ENCODE data around the gene SERPINA6. TPM values are rescaled to one million over a fixed set of nuclear protein-coding genes. Genes with fewer than 3 reads are reported as not detected.

The SERPINA6 gene
- total and polyA plus RNA-seq, 12 donors, result not detected

DNA sequence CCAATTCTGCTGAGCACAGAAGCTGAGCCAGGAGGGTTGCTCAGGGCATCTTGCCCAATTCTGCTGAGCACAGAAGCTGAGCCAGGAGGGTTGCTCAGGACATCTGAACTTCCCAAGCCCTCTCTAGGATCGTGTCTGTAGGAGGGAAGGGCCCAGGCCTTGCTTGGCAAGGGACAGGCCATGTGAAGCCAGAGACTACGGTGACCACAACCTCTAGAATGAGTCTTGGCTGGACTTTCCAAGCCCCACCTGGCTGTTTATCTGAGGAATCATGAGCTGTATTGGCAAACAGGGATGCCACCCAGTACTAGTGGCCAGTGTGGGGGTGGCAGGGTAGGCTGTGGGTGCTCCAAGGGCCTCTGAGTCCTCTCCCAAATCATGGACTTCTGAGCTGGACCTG is 7.7 kb upstream of the SERPINA6 start:
- Histone ChIP-seq H3K4me1 (no peaks in the 10 kb centered on the region), H3K27ac (no peak overlapping the region), H3K27me3 (peaks cover 0 to 8% (median 6%) of the 10 kb centered on the region in 7 donors), H3K4me3 (no peak overlapping the region), H3K36me3 (no peaks in the 10 kb centered on the region), H3K9me3 (peaks cover 0 to 6% (median 0%) of the 10 kb centered on the region in 11 donors)
- intact Hi-C loops (cut with DNase I), result no loop called here
- DNase-seq, result no peak
- TF ChIP-seq, protein P1, sequence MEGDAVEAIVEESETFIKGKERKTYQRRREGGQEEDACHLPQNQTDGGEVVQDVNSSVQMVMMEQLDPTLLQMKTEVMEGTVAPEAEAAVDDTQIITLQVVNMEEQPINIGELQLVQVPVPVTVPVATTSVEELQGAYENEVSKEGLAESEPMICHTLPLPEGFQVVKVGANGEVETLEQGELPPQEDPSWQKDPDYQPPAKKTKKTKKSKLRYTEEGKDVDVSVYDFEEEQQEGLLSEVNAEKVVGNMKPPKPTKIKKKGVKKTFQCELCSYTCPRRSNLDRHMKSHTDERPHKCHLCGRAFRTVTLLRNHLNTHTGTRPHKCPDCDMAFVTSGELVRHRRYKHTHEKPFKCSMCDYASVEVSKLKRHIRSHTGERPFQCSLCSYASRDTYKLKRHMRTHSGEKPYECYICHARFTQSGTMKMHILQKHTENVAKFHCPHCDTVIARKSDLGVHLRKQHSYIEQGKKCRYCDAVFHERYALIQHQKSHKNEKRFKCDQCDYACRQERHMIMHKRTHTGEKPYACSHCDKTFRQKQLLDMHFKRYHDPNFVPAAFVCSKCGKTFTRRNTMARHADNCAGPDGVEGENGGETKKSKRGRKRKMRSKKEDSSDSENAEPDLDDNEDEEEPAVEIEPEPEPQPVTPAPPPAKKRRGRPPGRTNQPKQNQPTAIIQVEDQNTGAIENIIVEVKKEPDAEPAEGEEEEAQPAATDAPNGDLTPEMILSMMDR (IDR thresholded peaks at IDR 0.05), result no peak
- ATAC-seq, result peak in 1 of 8 donors; percentile 23
- 47 to 73% methylated on average over 2 of the region's 2 CpGs for WGBS, 2 donors

DNA sequence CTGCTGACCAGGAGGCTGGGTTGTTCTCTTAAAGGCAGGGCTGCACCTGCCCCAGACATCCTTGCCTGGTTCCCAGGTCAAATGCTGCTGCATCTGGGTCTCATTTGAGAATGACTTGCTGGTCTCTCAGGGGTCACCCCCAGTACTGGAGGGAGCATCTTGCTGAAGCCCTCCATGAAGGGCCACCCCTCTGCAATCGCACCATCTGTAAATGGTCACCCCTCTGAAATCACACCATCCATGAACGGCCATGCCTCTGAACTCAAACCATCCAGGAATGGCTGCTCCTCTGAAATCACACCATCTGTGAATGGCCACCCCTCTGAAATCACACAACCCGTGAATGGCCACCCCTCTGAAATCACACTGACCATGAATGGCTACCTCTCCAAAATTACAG is 7.3 kb upstream of the SERPINA6 start:
- DNase-seq (no peak), ATAC-seq (no peak)
- 77 to 79% methylated on average over 3 of the region's 3 CpGs for WGBS, 2 donors
- no peaks in the 10 kb centered on the region for H3K36me3 ChIP-seq
- H3K4me1 ChIP-seq, result no peaks in the 10 kb centered on the region
- peaks cover 0 to 8% (median 4%) of the 10 kb centered on the region in 7 donors for H3K27me3 ChIP-seq
- peaks cover 0 to 6% (median 0%) of the 10 kb centered on the region in 11 donors for H3K9me3 ChIP-seq
- TF ChIP-seq, protein P1 (IDR thresholded peaks at IDR 0.05), result no peak
- no peak overlapping the region for H3K27ac ChIP-seq
- intact Hi-C loops (cut with DNase I), result no loop called here
- H3K4me3 ChIP-seq, result no peak overlapping the region

DNA sequence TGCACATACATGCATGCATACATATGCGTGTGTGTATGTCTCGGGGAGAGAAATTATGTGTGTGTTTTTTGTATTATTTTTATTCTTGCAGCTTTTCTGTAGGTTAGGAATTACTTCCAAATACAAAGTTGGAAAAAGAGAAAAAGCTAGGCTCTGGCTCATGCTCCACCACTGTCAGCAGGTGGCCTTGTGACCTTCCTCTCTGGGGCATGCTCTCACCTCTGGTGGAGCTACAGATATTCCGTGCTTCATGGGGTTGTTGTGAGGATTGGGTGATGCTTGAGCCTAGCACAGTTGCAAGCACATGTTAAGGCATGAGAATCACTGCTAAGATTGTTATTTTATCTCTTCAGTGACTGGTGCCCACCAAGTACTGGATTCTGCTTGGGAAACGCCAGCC is 6.7 kb upstream of the SERPINA6 start:
- Histone ChIP-seq H3K27me3 (peaks cover 0 to 8% (median 4%) of the 10 kb centered on the region in 7 donors), H3K36me3 (no peaks in the 10 kb centered on the region), H3K4me3 (no peak overlapping the region), H3K9me3 (peaks cover 0 to 6% (median 0%) of the 10 kb centered on the region in 11 donors), H3K4me1 (no peaks in the 10 kb centered on the region), H3K27ac (no peak overlapping the region)
- 84 to 89% methylated on average over 4 of the region's 4 CpGs for WGBS, 2 donors
- ATAC-seq, result no peak
- DNase-seq, result no peak
- TF ChIP-seq, protein P1 (IDR thresholded peaks at IDR 0.05), result no peak
- intact Hi-C loops (cut with DNase I), result no loop called here

DNA sequence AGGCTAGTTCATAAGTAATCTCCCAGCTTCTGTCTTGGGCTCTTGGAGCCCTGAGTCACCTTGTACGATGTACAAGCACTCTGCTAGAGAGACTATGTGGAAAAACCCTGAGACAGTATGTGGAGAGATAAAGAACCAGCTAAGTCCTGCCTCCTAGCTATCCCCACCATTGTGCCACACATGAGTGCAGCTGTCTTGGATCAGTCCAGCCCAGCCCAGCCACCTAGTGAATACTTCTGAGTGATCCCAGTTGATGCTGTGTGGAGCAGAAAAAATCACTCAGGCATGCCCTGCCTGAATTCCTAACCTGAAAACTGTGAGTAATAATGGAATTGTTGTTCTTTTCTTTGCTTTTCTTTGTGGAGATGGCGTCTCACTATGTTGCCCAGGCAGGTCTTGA is 5.1 kb upstream of the SERPINA6 start:
- Histone ChIP-seq H3K4me3 (no peak overlapping the region), H3K9me3 (peaks cover 0 to 6% (median 0%) of the 10 kb centered on the region in 11 donors), H3K27ac (no peak overlapping the region), H3K36me3 (no peaks in the 10 kb centered on the region), H3K27me3 (peaks cover 0 to 9% (median 0%) of the 10 kb centered on the region in 7 donors), H3K4me1 (no peaks in the 10 kb centered on the region)
- ATAC-seq (no peak), DNase-seq (no peak)
- TF ChIP-seq, protein P1 (IDR thresholded peaks at IDR 0.05), result no peak
- 74 to 75% methylated on average over 2 of the region's 2 CpGs for WGBS, 2 donors
- intact Hi-C loops (cut with DNase I), result no loop called here

All from heart right ventricle (tissue), 16 donors.